WTC11 (cell line): Measurements from ENCODE around the gene CFDP1.

Experiments
- CREB1 ChIP-seq: sonication (generic); formaldehyde crosslinking; IDR thresholded peaks from 2 replicates; pipeline ENCODE4 v1.8.0; 2023; ENCODE audit warnings: mild to moderate bottlenecking, missing genetic modification reagents
- NFYB ChIP-seq: sonication (generic); formaldehyde crosslinking; conservative IDR thresholded peaks from 2 replicates; pipeline ENCODE4 v1.8.0; 2022; ENCODE audit warnings: low read depth, missing genetic modification reagents
- TEAD4 ChIP-seq: sonication (generic); formaldehyde crosslinking; IDR thresholded peaks from 2 replicates; pipeline ENCODE4 v1.8.0; 2022; ENCODE audit warnings: mild to moderate bottlenecking, missing genetic modification reagents
- ZNF423 ChIP-seq: fragments of 250-450 bp; sonication (Bioruptor Pico); IDR thresholded peaks from 2 replicates; pipeline ENCODE4 v2.1.2; 2022; ENCODE audit warnings: mild to moderate bottlenecking, moderate library complexity
- TF ChIP-seq, protein P1 (sequence below): fragments of 200-600 bp; IDR thresholded peaks from 2 replicates; pipeline ENCODE4 v1.8.0; 2022; ENCODE audit warnings: antibody characterized with exemption

DNA sequence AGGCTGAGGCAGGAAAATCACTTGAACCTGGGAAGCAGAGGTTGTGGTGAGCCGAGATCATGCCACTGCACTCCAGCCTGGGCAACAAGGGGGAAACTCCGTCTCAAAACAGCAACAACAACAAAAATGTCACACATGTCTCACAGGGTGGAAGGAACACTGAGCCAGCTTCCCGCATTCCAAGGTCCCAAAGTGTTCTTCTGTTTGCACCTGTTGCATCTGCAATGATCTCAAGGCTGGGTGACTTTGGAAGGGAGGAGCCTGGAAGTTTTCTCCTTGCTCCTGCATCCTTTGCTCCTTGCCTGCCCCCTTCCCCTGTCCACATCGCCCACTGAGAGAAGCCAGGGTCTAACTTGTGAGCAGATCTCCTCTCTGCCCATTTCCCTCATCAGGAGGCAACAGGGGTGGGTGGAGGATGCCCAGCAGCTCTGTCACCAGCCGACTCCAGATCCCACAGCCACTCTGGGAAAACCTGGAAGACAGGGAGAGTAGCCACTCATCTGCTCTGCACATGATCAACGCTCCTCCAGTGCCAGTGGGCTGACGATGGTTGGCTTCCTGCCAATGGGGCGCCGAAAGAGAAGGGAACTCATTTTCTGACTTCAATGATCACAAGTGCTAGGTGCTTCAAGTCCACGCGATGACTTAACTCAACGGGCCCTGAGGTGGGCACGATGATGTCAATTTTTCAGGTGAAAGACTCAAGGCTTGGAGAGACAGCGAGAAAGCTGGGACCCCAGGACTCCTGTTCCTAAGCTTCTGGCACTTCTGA lies 49.3 kb upstream of the CFDP1 start:
- TF ChIP-seq CREB1 (CRISPR knock-in tag) (no peak), ZNF423 (CRISPR knock-in tag) (no peak), TEAD4 (CRISPR knock-in tag) (no peak), NFYB (CRISPR knock-in tag) (no peak)
- TF ChIP-seq, protein P1, sequence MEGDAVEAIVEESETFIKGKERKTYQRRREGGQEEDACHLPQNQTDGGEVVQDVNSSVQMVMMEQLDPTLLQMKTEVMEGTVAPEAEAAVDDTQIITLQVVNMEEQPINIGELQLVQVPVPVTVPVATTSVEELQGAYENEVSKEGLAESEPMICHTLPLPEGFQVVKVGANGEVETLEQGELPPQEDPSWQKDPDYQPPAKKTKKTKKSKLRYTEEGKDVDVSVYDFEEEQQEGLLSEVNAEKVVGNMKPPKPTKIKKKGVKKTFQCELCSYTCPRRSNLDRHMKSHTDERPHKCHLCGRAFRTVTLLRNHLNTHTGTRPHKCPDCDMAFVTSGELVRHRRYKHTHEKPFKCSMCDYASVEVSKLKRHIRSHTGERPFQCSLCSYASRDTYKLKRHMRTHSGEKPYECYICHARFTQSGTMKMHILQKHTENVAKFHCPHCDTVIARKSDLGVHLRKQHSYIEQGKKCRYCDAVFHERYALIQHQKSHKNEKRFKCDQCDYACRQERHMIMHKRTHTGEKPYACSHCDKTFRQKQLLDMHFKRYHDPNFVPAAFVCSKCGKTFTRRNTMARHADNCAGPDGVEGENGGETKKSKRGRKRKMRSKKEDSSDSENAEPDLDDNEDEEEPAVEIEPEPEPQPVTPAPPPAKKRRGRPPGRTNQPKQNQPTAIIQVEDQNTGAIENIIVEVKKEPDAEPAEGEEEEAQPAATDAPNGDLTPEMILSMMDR, result no peak
